Measurements from ENCODE around the gene IFT122.

- TF ChIP-seq, protein P1, sequence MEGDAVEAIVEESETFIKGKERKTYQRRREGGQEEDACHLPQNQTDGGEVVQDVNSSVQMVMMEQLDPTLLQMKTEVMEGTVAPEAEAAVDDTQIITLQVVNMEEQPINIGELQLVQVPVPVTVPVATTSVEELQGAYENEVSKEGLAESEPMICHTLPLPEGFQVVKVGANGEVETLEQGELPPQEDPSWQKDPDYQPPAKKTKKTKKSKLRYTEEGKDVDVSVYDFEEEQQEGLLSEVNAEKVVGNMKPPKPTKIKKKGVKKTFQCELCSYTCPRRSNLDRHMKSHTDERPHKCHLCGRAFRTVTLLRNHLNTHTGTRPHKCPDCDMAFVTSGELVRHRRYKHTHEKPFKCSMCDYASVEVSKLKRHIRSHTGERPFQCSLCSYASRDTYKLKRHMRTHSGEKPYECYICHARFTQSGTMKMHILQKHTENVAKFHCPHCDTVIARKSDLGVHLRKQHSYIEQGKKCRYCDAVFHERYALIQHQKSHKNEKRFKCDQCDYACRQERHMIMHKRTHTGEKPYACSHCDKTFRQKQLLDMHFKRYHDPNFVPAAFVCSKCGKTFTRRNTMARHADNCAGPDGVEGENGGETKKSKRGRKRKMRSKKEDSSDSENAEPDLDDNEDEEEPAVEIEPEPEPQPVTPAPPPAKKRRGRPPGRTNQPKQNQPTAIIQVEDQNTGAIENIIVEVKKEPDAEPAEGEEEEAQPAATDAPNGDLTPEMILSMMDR (IDR thresholded peaks at IDR 0.05): no peak
- no peak for TF ChIP-seq EP300 (IDR thresholded peaks at IDR 0.05)
These were observed 92.2 kb downstream of the IFT122 start for GRCh38 chr3:129532261-129532660.
